SH-SY5Y (cell line): ENCODE data around the gene GCLC.

Source experiments
- GATA2 ChIP-seq: IDR thresholded peaks from 2 replicates; pipeline ENCODE4 v1.6.1; 2011; ENCODE audit warnings: mild to moderate bottlenecking, low read depth, low read length
- GATA3 ChIP-seq: IDR thresholded peaks from 2 replicates; pipeline ENCODE4 v1.6.1; 2011; ENCODE audit warnings: low read depth, mild to moderate bottlenecking, low read length, moderate library complexity

Gene GCLC

DNA sequence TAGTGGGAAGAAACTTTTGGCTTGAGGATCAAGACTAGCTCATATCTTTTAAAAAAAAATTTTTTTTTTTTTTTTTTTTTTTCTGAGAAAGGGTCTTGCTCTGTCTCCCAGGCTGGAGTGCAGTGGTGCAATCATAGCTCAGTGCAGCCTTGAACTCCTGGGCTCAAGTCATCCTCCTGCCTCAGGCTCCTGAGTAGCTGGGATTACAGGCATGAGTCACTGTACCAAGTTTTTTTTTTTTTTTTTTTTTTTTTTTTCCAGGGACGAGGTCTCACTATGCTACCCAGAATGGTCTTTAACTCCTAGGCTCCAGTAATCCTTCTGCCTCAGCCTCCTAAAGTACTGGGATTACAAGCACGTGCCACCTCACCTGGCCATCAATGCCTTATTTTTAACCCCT is 27.9 kb downstream of the GCLC start:
- TF ChIP-seq GATA2 (no peak), GATA3 (no peak)

- TF ChIP-seq GATA2: no peak
Measured at GRCh38 chr6:53514677-53515076, 30.2 kb downstream of the GCLC start.

GRCh38 chr6:53513519-53513966 is 31.4 kb downstream of the GCLC start:
- no peak for TF ChIP-seq GATA3
- no peak for TF ChIP-seq GATA2

GRCh38 chr6:53513056-53513455 is 31.8 kb downstream of the GCLC start:
- TF ChIP-seq GATA2 (no peak), GATA3 (no peak)

DNA sequence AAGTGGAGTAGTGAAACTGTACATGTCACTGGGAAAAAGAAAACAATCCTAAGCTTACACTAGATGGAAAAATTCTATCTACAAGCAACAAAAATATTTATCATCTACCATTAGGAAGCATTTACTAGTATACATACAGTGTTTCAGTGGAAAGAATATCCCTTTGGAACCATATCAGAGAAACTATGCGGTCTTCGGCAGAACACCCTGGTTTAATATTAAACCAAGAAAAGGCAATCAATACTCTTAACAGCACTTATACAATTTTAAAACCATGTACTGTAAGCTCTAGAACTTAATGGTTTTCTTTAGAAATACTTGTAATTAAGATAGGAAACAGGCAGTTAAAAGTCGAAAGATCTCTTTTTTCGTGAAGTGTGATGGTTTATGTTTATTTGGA is 32.3 kb downstream of the GCLC start:
- no peak for TF ChIP-seq GATA2
- no peak for TF ChIP-seq GATA3

DNA sequence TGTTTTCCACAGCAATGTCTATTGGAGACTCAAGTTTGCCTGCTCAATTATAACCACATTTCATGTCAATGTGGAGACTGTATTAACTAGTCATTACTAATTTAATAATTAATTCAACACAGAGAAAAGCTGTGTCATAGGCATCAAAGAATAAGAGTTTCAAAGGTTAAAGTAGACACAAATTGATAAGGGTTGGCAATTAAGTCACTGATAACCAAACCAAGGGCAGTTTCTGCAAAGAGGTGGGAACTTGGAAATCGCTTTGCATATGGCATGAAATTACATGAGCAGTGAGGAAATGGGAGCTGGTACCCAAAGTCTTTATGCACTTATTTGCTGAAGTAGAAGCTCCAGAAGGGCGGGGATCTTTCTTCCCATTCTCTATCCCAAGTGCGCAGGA is 34.2 kb downstream of the GCLC start:
- no peak for TF ChIP-seq GATA2
- no peak for TF ChIP-seq GATA3

- TF ChIP-seq GATA2: no peak
- no peak for TF ChIP-seq GATA3
Measured at GRCh38 chr6:53506872-53507271, 38.0 kb downstream of the GCLC start.

- TF ChIP-seq GATA2 (no peak), GATA3 (no peak)
Measured at GRCh38 chr6:53504512-53504911, 40.4 kb downstream of the GCLC start.

- TF ChIP-seq GATA2 (no peak), GATA3 (no peak)
Measured at GRCh38 chr6:53503060-53503459, 41.8 kb downstream of the GCLC start.

- TF ChIP-seq GATA3: no peak
- TF ChIP-seq GATA2: no peak
Measured at GRCh38 chr6:53501432-53501831, 43.5 kb downstream of the GCLC start.

- TF ChIP-seq GATA2 (no peak), GATA3 (no peak)
Measured at GRCh38 chr6:53500095-53500494, 44.8 kb downstream of the GCLC start.

- TF ChIP-seq GATA2 (no peak), GATA3 (no peak)
Measured at GRCh38 chr6:53499094-53499493, 45.8 kb downstream of the GCLC start.

DNA sequence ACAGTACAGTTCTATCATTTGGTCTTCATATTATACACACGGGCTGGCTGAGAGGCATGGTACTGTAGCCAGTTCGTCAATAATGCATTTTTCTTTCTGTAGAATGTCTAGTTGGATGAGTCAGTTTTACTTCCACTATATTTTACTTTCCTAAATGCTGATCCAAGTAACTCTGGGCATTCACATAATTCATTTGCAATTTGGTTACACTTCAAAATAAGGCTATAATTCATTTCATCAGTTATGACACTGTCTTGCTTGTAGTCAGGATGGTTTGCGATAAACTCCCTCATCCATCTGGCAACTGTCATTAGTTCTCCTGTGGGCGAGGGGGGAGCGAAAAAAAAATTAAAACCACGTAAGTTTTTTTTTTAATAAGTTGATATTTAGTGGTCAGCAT is 46.3 kb downstream of the GCLC start:
- no peak for TF ChIP-seq GATA3
- TF ChIP-seq GATA2: no peak

GRCh38 chr6:53497905-53498304 is 47.0 kb downstream of the GCLC start:
- TF ChIP-seq GATA3 (no peak), GATA2 (no peak)

- no peak for TF ChIP-seq GATA2
- TF ChIP-seq GATA3: no peak
Measured at GRCh38 chr6:53496797-53497375, 48.0 kb downstream of the GCLC start.

DNA sequence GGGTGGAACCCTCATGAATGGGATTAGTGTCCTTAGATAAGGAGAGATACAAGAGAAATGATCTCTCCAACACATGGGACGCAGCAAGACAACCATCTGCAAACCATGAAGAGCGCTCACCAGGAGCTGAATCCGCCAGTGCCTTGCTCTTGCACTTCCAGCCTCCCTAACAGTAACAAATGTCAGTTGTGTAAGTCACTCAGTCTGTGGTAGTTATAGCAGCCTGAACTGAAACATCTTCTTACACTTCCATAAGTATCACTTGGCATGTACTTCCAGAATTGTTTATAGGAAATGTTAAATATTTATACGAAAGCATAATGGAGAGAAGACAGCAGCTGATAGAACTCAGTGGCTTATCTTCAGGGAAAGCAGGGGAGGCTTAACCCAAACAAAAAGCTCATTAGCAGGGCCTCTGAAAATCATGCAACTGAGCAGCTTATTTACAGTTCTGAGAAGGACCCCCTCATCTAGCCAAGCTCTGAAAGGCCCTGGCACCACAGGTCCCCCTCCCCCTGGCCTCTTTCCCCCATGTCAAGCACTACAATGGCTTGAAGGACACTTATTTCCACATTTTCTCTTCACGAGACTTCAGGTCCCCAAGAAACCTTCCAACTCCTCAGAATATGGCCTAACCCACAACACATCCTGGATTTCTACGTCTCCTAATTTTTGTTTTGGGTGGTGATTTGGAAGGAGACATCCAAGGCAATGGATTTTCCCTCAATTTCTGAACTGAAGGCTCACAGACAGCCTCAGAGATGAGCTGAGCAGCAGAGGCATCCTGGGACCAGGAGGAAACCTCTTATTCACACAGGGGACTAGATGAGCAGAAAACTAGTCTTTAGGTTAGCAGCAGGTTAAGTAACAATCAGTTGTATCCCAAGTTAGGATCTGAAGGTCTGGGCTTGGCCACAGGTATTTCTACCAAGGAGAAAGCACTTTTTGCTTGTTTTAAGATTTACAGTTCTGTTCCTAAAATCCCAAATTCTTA is 49.1 kb downstream of the GCLC start:
- TF ChIP-seq GATA2 (no peak), GATA3 (no peak)
